ENCODE data around the gene CDC25C. TPM values are rescaled to one million over a fixed set of nuclear protein-coding genes. Genes with fewer than 3 reads are reported as not detected.
"Not testable (repeated sequence)": the region's sequence is repeated elsewhere in the genome, so short reads cannot be mapped to it uniquely, and the experiment has no call there.

The CDC25C gene
- total RNA-seq, 1 donor from 2014 or later = 2.0 TPM

DNA sequence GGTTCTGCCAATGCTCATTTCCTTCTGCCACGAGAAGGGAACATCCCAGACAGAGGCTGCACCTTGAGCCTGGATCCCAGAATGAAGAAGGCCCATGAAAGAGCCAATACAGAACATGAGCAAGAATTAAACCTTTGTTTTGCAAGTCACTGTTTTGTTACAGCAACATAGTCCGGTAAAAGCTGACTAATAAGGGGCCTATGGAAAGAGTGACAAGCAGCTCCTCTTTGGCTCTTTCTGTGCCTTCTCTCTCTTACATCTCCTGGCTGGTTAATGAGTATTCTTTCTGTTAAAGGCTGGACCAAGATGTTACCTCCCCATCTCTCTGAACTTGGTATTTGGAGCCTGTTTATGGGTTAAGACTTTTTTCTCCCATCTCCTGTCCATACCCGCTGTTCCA, 68.0 kb downstream of the CDC25C start:
- Histone ChIP-seq H3K4me3 (no peak overlapping the region), H3K36me3 (no peaks in the 10 kb centered on the region), H3K27ac (no peak overlapping the region), H3K27me3 (no peaks in the 10 kb centered on the region), H3K9me3 (no peaks in the 10 kb centered on the region), H3K4me1 (no peaks in the 10 kb centered on the region)
- intact Hi-C loops (cut with DNase I) = no loop called here
- no peak for DNase-seq (ENCODE audit: extremely low spot score in 2 of 2)
- TF ChIP-seq POLR2AphosphoS5 (IDR thresholded peaks at IDR 0.05; ENCODE audit: insufficient read depth in 1 of 2, low read depth in 1 of 2) = no peak
- TF ChIP-seq POLR2A (IDR thresholded peaks at IDR 0.05) = no peak
- TF ChIP-seq, protein P1, sequence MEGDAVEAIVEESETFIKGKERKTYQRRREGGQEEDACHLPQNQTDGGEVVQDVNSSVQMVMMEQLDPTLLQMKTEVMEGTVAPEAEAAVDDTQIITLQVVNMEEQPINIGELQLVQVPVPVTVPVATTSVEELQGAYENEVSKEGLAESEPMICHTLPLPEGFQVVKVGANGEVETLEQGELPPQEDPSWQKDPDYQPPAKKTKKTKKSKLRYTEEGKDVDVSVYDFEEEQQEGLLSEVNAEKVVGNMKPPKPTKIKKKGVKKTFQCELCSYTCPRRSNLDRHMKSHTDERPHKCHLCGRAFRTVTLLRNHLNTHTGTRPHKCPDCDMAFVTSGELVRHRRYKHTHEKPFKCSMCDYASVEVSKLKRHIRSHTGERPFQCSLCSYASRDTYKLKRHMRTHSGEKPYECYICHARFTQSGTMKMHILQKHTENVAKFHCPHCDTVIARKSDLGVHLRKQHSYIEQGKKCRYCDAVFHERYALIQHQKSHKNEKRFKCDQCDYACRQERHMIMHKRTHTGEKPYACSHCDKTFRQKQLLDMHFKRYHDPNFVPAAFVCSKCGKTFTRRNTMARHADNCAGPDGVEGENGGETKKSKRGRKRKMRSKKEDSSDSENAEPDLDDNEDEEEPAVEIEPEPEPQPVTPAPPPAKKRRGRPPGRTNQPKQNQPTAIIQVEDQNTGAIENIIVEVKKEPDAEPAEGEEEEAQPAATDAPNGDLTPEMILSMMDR (IDR thresholded peaks at IDR 0.05) = no peak

DNA sequence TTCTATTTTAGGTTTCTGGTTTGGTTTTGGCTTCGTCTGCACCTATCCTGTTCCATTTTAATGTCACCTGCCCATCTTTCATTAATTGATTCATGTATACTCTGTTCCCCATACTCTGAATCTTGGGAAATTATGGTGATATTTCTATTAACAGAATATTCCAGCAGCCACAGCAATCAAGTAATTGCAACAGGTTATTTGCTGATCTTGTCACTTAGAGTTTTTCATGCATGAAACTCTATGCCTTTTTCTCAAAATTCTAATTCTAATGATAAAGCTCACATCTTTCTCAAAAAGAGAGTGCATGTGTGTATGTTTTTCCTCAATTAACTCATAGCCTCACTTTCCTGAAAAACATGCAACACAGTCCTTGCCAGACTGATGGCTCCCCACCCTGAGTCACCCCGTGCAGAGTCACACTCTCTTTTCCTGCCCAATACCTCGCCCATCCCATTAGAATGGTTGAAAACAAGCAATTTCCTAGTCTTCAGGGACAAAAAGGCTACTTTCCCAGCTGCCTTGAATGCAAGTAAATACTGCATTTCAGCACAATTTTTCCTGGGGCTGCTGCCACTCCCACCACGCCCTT, 72.8 kb downstream of the CDC25C start:
- TF ChIP-seq POLR2AphosphoS5 (IDR thresholded peaks at IDR 0.05; ENCODE audit: insufficient read depth in 1 of 2, low read depth in 1 of 2) (no peak), POLR2A (IDR thresholded peaks at IDR 0.05) (no peak)
- TF ChIP-seq, protein P1 (IDR thresholded peaks at IDR 0.05) = no peak

DNA sequence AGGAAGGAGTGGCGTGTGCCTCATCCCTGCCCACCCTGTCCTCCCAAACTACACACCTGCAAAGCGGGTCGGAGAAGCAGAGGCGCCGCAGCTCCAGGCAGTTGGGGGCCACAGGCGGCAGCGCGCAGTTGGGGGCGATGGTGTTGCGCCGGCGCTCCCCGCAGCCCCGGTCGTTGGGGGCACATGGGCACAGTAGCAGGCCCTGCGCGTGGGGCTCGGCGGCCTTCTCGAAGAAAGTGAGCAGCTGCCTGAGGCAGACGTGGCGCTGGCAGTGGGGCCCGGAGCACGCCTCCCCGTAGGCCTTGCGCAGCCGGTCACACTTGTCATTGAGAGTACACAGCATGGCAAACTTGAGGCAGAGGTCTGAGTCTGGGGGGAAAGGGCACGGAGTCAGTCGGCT, 74.0 kb downstream of the CDC25C start:
- DNase-seq (ENCODE audit: extremely low spot score in 2 of 2) = no peak
- intact Hi-C loops (cut with DNase I) = no loop called here
- Histone ChIP-seq H3K36me3 (no peaks in the 10 kb centered on the region), H3K27me3 (no peaks in the 10 kb centered on the region), H3K27ac (no peak overlapping the region), H3K4me1 (no peaks in the 10 kb centered on the region), H3K4me3 (no peak overlapping the region), H3K9me3 (no peaks in the 10 kb centered on the region)
- no peak for TF ChIP-seq POLR2A (IDR thresholded peaks at IDR 0.05)
- TF ChIP-seq POLR2AphosphoS5 (IDR thresholded peaks at IDR 0.05; ENCODE audit: insufficient read depth in 1 of 2, low read depth in 1 of 2) = no peak
- TF ChIP-seq, protein P1 (IDR thresholded peaks at IDR 0.05) = no peak

More for the DNA sequence above, 72.8 kb downstream of the CDC25C start:
- Histone ChIP-seq H3K4me1 (no peaks in the 10 kb centered on the region), H3K27ac (no peak overlapping the region), H3K27me3 (no peaks in the 10 kb centered on the region), H3K9me3 (no peaks in the 10 kb centered on the region), H3K36me3 (no peaks in the 10 kb centered on the region), H3K4me3 (no peak overlapping the region)
- intact Hi-C loops (cut with DNase I) = no loop called here
- DNase-seq (ENCODE audit: extremely low spot score in 2 of 2) = no peak

DNA sequence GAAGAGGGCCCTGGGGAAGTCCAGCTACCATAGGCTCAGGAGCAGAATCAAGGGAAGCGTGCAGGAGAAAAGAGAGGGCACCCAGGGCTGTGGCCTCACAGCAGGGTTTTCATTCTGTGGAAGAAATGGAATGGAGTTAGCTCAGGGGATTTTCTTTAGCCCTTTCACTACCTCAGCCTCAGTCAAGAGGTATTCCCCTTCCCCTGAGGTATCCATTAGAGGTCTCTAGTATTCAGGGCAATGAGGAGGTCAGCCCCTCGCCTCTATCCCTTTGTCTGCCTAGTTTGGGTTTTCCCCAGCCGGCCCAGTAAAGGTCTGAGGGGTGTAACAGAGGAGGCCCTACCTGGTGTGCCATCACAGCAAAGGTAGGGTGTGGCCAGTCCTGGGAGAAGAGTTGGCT, 78.7 kb downstream of the CDC25C start:
- Histone ChIP-seq H3K27ac (no peak overlapping the region), H3K9me3 (no peaks in the 10 kb centered on the region), H3K4me1 (no peaks in the 10 kb centered on the region), H3K36me3 (no peaks in the 10 kb centered on the region), H3K4me3 (no peak overlapping the region), H3K27me3 (no peaks in the 10 kb centered on the region)
- TF ChIP-seq POLR2AphosphoS5 (IDR thresholded peaks at IDR 0.05; ENCODE audit: insufficient read depth in 1 of 2, low read depth in 1 of 2) (no peak), POLR2A (IDR thresholded peaks at IDR 0.05) (no peak)
- intact Hi-C loops (cut with DNase I) = no loop called here
- DNase-seq (ENCODE audit: extremely low spot score in 2 of 2) = no peak

DNA sequence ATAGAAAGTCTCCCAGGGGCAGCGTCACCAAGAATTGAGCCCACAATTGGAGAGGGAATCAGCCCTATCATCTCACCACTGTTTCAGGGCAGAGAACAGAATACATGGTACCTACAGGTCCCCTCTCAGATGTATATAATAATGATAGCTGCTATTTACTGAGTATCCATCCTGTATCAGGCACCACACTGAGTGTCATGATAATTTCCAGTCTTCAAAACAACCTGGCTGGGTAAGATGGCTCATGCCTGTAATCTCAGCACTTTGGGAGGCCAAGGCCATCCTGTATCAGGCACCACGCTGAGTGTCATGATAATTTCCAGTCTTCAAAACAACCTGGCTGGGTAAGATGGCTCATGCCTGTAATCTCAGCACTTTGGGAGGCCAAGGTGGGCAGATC, 83.8 kb downstream of the CDC25C start:
- DNase-seq (ENCODE audit: extremely low spot score in 2 of 2); H3K27me3 ChIP-seq; H3K9me3 ChIP-seq; H3K4me3 ChIP-seq; H3K36me3 ChIP-seq; H3K27ac ChIP-seq; intact Hi-C loops (cut with DNase I); H3K4me1 ChIP-seq: not testable (repeated sequence)

DNA sequence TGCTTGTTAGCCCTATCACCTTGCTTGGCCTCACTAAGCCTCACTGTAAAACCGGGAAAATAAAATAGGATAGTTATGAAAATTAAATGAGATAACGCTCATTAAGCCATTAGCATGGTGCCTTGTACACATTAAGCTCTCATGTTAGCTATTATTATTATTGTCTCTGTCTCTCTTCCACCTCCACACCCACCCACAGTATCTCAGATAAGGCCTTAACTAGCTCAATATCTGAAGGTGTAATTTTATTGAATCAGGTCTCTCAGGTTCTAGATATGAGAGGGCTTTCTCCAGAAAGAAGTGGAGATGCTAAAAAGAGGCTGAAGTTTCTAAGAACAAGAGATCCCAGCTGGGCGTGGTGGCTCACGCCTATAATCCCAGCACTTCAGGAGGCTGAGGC, 84.8 kb downstream of the CDC25C start:
- H3K9me3 ChIP-seq = no peaks in the 10 kb centered on the region
- H3K36me3 ChIP-seq = no peaks in the 10 kb centered on the region
- DNase-seq (ENCODE audit: extremely low spot score in 2 of 2) = no peak
- no peak overlapping the region for H3K4me3 ChIP-seq
- no peak overlapping the region for H3K27ac ChIP-seq
- no peak for TF ChIP-seq POLR2A (IDR thresholded peaks at IDR 0.05)
- no peak for TF ChIP-seq POLR2AphosphoS5 (IDR thresholded peaks at IDR 0.05; ENCODE audit: insufficient read depth in 1 of 2, low read depth in 1 of 2)
- TF ChIP-seq, protein P1 (IDR thresholded peaks at IDR 0.05) = no peak
- peaks cover 6% of the 10 kb centered on the region for H3K4me1 ChIP-seq
- H3K27me3 ChIP-seq = no peaks in the 10 kb centered on the region
- intact Hi-C loops (cut with DNase I) = no loop called here
